Endothelial cell of umbilical vein (primary cell): ENCODE measurements around the gene CYBRD1.
A peak's percentile ranks its signal among the peaks of the same experiment; 100 is the strongest.

Source experiments
- CTCF ChIP-seq, 2 donors: IDR thresholded peaks; 1 replicate in 1 of 2; 2 replicates in 1 of 2; pipeline ENCODE4 v1.5.1; 2011; ENCODE audit warnings: low read length in 2 of 2, mild to moderate bottlenecking in 2 of 2, moderate library complexity in 2 of 2, control low read depth in 1 of 2, inconsistent platforms in 1 of 2, low read depth in 1 of 2; ENCODE audit not compliant: insufficient read depth in 1 of 2; ENCODE audit errors: extremely low read depth in 1 of 2
- EZH2 ChIP-seq: IDR thresholded peaks from 2 replicates; pipeline ENCODE4 v1.6.1; 2012; ENCODE audit warnings: borderline replicate concordance, low read depth, mild to moderate bottlenecking, moderate library complexity, low read length, inconsistent platforms; ENCODE audit not compliant: severe bottlenecking
- GATA2 ChIP-seq: IDR thresholded peaks from 2 replicates; pipeline ENCODE4 v1.7.0; 2011; ENCODE audit warnings: low read depth, mild to moderate bottlenecking, moderate library complexity, mixed read lengths, low read length; ENCODE audit not compliant: insufficient read length, insufficient read depth
- MAX ChIP-seq: IDR thresholded peaks from 2 replicates; pipeline ENCODE4 v1.6.1; 2011; ENCODE audit not compliant: insufficient read depth, insufficient read length
- MYC ChIP-seq: IDR thresholded peaks from one replicate; pipeline ENCODE4 v1.6.1; 2011; ENCODE audit warnings: mild to moderate bottlenecking, low read depth, low read length
- POLR2A ChIP-seq: IDR thresholded peaks from 2 replicates; pipeline ENCODE4 v1.6.1; 2012; ENCODE audit warnings: low read depth, mild to moderate bottlenecking, control low read depth, low read length
- POLR2AphosphoS5 ChIP-seq: IDR thresholded peaks from 2 replicates; pipeline ENCODE4 v1.6.1; 2012; ENCODE audit warnings: low read depth, mild to moderate bottlenecking, control low read depth, low read length, moderate library complexity; ENCODE audit not compliant: insufficient read depth

- TF ChIP-seq CTCF (IDR thresholded peaks at IDR 0.05; ENCODE audit: extremely low read depth in 1 of 2, insufficient read depth in 1 of 2, low read depth in 1 of 2, low read length in 2 of 2) (no peak), MYC (no peak), EZH2 (no peak), POLR2A (peak; percentile 65), POLR2AphosphoS5 (peak; percentile 47), MAX (no peak), GATA2 (no peak)
These were observed 1.1 kb downstream of the CYBRD1 start for GRCh38 chr2:171523088-171524017.
